HG02943 (cell line): ENCODE data around the gene MITF.

ENCODE experiments used
- ATAC-seq: cut with Tn5 transposase; IDR thresholded peaks from one replicate; pipeline ENCODE4 v1.9.1; 2021; ENCODE audit warnings: mild to moderate bottlenecking, low read depth, moderate library complexity; ENCODE audit not compliant: unreplicated experiment

The MITF gene

DNA sequence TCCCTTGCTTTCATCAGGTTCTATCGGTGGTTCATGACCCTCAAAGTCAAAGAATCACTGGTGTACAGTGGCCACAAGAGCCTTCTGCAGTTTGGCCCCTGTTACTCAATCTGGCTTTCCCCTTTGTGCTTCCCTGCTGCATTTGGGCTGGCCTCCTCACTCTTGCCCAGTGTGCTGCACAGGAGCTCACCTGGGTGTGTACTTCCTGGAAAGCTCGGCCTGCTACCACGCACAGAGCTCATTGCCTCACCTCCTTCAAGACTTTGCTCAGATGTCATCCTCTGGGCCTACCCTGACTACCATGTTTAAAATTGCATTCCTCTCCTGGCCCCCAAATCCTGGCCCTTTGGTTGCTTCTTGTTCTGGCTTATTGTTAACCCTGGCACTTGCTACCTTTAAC lies 90.9 kb downstream of the MITF start:
- ATAC-seq, result no peak

DNA sequence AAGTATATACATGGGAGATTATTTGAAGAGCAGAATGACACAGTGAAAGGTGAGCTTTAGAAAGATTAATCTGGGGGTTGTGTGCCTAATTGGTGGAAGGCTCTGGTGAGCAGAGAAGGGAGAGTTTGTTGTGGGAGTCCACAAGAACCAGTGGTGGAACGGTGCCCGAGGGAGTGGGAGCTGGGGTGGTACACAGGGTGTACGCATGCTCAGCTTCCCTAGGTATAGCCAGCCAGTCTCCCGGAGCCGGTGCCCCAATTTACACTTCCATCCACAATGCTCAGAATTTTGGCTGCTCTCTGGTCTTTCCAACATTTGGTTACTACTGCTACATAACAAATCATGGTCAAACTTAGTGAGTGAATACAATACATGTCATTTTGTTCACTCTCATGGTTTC lies 92.5 kb downstream of the MITF start:
- ATAC-seq, result no peak

DNA sequence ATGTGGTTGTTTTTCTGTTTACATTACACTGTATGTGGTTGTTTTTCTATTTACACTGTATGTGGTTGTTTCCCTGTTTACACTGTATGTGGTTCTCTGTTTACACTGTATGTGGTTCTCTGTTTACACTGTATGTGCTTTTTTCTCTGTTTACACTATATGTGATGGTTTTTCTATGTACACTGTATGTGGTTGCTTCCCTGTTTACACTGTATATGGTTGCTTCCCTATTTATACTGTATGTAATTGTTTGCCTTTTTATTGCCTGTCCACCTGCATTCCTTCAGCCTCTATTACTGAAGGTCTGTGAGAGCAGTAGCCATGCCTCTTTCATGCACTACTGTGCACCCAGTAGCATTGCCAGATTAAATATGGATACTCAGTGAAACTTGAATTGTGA lies 94.3 kb downstream of the MITF start:
- no peak for ATAC-seq

DNA sequence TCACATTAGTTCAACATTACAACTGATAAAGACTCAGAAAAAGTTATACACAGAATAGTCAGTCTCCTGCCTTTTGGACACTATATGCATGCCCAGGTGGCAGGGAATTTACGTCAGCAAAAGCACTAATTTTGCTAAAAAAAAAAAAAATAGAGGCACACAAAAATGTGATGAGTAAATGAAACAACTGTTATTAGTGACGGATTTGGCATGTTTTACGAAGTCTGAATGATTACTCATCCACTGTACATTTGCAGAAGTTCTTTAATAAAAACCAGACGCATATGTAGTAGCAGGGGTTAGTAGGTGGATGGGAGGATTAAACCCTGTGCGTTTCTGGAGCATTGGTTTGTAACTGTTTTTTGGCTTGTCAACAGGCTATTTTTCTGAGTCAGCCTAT lies 99.0 kb downstream of the MITF start:
- ATAC-seq, result no peak

DNA sequence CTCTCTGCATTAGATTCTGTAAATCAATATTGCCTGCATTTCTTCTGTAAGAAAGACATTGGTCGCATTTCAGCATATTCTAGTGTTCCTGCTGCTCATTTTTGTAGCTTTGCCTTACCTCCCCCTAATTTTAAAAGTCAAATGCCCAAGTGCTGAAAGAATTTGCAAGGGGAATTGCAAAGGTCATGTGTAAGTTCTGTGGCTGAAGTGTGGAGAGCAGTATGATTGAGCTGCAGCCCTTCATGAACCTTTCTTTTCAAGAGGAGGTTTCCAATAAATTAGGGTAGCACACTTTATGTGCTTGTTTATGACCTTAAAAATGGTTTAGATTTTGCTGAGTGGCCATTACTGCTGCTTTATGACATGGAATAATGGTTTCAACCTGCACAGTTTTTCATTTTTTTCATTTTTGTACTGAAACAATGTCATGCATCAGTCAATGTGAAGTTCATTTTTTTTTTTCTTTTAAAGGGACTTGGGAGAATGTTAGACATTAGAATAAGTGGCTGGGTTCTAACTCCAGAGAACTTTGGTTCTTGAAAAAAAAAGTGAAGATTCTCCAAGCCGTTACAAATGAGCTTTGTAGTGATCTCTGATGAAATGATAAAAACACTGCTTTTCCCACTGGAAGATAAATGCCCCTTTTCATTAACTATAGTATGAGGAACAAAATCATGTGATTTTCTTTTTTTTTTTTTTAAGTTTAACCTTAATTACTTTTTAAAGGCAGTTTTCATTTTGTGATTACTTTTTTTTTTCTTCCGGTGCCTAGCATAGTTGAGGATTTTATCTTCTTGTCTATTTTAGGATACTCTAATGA lies 99.6 kb downstream of the MITF start:
- ATAC-seq, result no peak

DNA sequence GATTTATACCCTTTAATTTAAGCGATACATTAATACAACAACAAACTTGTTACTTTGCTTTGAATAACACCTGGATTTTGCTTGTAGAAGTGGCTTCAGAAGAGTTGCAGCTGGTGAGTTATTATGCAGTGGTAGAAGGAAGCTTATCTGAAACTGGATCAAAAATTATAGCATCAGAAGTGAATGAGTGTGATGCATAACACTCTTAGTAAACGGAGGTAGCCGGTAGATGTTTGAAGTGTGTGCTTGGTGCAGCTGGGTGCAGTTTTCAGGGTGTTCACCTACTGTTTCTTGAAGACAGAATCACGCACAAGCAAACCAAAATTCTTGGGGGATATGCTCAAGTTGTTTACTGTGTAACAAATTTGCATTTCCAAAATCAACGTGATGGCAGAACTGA lies 103.1 kb downstream of the MITF start:
- ATAC-seq, result no peak

DNA sequence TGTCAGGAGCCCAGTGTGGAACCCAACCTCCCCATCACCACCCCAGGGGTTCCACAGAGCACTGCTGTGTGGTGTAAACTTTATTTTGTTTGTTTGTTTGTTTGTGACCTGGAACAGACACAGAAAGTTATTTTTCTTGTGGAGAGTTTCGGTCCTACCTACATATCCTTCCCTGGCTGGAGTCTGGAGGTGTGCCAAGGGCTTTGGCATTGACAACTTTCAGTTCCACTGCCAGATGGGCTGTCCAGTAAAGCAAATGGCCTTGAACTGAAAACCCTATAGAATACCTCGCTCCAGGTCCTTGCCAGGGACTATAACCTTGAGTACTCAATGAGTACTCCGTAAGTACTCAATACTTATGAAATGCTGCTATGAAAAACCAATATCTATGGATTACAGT lies 103.5 kb downstream of the MITF start:
- no peak for ATAC-seq

DNA sequence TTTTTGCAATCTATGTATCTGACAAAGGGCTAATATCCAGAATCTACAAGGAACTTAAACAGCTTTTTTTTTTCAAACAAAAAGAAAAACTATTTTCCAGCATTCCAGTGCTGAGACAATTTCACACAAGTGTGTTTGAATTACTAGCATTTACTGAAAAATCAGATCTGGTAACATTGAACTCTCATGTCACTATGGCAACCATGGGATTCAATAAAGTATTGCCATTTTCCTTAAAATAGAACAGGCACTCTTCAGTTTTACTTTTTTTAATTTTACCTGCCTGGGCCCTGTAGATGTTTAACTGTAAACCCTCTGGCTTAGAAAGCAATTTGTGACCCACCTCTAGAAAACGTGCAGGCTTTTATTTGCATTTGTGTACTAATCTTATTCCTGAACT lies 105.4 kb downstream of the MITF start:
- no peak for ATAC-seq

DNA sequence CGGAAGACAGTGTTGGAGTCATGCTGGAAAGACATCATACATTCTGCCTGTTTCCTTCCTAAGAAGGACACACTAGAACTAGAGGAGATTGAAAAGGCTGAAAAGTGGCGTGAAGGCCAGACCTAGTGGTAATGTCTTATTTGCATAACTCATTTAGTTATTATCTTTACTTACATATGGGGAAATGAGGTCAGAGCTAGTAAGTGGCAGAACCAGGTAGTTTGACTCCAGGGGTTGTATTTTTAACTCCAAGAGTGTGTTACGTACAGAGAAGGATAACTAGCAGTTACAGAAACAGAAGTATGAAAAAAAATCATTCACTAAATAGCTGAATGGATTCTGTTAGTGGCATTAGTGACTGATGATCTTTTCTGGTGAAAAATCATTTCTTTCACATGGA lies 108.0 kb downstream of the MITF start:
- no peak for ATAC-seq

DNA sequence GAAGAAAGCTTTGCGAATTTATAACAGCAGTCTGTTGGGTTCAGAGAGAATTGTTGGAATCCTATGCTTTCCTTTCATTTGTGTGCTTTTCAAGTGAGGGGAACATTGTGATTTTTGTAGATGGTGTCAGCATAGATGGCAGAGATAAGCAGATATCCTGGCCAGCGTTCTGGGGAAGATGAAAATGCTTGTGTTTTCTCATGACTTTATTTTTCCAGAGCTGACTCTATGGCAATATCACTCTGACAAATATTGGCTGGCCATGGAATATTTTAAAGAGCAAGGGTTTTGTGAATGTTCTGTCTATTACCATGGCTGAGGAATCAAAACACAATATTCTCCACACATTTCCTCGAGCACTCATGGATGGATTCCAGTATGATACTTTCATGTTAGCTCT lies 108.8 kb downstream of the MITF start:
- no peak for ATAC-seq

DNA sequence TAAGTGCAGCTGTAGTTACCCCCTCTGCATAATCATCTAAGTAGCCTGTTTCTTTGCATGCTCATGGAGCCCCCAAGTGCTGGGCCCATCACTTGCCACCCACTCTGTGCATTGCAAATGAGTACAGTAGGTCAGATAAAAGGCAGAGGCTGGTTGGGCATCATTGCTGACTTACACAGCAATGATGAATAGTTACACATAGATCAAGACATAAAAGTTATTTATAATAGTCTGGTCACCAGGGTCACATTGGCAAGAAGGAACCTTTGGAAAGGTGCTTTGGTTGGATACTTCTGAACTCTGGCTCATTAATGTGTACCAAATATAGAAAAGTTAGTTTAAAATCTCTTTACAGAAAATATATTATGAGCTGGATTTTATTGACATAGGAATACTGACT lies 111.6 kb downstream of the MITF start:
- no peak for ATAC-seq

DNA sequence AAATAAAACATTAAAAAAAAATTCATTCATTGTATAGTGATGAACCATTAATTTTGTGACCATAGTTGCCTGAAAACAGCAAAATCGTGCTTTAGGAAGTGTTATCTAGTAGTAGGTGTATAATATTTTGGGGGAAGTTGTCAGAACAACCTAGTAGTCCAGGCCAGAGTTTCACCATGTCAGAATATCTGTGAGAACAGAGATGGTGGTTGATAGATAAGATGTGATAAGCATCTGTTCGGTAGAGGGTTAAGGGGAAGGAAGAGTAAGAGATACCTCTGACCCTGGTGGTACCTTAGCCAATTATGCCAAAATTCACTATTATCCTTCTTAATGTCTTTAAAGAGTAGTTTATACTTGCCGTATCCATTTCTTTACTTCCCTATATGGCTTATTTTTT lies 113.8 kb downstream of the MITF start:
- ATAC-seq, result no peak

DNA sequence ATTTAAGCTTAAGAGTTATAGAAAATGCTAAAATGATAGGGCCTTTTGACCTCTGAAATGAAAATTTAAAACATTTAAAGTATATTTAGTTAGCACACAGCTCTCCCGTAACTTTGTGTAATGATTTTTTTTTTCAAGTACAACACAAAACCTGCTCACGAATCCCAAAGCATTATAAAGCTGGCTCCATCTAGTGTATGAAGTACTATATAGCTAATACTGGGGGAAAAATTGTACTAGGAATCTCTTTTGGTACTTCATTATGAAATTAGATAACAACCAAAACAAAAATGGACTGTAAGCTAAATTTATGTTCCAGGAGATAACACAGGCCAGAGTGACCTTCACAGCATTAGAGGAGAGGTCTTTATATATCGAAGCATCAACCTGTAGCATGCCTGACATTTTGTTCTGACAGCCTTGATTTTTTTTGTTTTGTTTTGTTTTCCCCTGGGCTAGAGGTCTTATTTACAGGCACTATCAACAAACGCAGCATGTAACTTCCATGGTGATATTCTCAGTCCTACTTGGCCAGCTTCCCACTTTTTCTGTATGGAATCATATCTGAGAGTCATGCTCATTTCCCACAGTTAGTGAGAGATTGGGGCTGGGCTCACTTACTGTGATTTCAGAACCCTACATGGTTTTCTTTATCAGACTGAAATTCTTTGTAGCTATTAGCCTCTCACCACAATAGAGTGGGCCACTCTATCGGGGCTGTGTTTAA lies 116.3 kb downstream of the MITF start:
- no peak for ATAC-seq

DNA sequence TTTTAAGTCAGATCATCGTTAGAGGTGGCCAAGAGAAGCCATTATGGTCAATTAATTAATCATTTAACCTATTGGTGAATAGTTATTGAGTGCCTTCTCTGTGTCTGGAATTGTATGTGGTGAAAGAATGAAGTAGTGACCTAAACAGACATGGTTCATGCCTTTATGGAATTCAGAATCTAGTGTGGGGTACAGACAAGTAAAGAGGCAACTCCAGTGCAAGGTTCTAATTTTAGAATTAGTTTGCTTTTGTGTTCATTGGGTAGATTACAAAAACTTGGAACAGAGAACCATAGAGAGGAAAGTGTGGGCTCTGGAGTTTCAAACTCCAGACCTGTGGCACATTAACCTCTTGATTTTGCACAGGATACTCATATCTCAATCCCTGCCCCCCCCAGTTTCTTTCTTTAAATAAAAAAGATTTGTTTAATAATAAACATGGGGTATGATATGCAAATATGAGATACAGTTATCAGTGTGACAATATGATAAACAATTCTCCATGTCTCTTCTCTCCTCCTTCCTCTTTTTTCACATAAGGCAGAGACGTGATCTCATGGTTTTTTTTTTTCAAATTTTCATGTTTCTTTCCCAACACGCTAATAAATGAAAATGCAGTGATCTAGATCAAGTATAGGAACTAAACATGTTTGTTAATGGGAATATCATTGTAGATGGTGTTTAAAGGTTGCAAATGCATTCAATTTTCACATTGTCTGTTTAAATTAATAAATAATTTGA lies 117.9 kb downstream of the MITF start:
- ATAC-seq, result no peak

DNA sequence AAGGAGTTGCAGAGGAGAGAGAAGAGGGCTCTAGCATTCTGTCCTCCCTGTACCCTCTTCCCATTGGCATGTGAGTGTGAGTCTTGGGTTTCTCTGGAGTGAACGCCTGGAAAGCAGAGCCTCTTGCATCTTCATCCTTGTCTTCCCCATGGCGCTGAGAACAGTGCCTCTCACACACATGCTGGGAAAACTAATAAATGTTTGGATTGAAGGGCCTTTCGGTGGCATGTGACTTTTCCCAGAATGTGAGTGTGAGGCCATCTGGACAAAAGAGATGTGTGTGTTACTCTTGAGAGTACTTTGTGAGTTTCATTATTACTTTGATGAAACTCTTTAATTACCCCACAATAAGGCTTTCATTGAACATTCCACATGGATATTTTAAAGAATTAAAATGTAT lies 122.3 kb downstream of the MITF start:
- no peak for ATAC-seq

DNA sequence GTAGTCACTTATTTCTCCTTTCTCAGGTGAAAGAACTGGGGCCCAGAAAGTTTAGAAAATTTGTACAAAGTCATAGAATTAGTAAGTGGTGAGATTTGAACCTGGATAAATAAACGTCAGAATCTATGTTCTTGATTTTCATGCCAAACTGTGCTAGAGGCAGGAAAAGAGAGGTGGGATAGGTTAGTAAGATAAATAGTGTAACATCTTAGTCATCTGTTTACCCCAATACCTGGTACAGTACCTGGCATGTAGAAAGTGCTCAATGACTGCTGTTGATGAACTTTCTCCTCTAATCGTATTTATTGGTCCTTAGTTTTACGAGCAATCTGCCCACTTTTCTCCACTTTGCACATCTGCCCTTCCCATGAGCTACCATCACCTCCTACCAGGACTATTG lies 124.9 kb downstream of the MITF start:
- ATAC-seq, result no peak

DNA sequence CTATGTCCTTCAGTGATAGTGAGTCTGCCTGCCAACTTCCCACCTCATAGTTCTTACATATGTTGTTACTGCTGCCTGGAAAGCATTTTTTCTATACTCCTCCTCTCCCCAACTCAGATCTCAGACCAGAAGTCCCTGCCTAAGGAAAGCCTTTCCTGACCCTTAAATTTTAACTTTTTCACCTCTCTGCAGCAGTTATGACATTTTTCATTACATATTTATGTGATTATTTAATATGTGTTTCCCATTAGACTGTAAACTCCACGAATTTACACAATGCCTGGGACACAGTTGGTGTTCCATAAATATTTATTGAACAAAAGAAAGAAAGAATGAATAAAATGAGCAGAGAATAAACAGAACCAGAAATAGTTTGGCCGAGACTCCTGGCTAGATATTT lies 125.5 kb downstream of the MITF start:
- ATAC-seq, result no peak

DNA sequence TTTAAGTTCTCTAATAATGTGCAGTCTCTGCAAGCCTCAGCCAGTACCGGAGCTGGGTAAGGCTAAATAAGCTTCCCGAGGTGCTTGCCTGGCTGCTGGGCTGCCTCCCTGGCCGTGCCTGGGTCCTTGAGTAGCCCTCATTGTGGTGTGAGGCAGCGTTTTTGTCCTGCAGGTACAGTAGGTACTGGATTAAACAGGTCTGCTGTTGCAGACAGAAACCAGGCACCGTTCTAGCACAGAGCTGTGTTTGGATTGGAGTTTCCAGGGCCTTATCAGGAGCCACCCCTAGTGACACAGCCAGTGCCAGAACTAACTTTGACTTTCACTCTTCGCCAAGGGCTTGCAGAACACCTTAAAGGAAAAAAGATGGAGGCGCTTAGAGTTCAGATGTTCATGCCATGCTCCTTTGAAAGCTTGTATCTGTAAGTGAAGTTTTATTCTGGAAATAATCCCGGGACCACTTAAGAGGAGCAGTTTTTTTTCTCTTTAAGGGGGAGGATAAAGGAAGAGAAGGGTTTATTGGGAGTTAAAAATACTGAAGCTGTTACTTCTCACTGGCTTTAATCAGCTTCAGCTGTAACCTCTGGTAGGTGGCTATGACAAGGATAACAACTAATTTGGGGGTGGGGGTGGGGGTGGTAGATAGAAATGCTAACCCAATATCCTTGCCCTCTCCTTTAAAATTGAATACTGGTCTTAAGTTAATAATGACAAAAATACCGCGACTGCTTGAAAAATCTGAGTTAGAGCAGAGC lies 126.8 kb downstream of the MITF start:
- no peak for ATAC-seq

DNA sequence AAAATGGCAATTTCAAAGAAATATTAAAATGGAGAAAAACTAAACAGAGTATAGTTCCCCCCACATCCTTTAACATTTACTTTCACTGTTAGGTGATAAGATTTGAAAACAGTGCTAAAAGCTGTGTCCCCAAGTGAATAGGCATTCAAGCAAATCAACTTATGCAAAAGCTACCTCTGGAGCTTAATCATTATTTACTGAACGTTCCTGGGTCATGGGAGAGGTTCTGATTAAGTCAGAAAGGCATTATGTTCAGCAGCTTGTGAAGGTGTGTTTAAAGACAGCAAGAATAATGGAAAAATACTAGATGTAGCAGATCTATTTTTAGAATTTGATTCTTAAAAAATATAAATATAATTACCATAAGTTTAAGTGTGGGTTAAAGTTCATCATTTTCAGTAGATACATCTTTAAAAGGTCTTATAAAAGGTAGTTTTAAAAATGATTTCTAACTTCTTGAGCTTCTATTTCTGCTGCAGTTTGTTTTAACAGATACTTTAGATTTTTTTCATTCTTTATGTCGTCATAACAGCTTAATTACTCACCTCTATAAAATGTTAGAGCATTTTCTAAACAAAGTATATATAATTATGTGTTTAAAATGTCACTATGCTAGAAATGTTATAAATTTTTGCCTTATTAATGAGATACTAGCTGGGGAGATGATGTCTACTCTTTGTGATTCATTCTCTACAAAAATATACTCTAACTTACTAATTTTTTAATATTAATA lies 127.9 kb downstream of the MITF start:
- ATAC-seq, result no peak

DNA sequence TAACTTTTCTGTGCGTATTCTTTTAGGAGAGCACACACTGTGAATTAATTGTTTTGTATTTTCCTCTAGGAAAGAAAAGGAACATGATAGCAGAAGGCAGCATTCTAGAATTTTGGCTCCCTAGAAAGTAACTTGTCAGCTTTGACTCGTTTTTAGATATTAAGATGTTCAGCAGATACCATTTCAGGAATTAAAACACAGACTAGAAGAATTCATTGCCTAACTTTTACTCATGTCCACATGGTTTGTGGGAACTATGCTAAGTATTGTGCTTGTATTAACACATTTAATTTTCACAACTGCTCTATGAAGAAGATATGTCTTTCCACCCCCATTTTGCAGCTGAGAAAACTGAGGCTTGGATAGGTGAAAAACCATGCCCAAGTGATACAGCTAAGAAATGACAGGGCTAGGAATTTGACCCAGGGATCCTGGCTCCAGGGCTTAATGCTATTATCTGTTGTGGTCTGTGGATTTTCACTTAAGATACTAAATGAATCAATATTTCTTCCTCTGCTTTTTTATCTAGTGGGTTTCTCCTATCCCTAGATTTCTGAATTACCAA lies 128.8 kb downstream of the MITF start:
- no peak for ATAC-seq
